NCI-H187 treated with DMSO at 0.1 percent for 48 hours (cell line): Measurements from ENCODE around the gene ACTC1.

Experiments used
- DNase-seq: peaks from one replicate; lab custom pipeline; 2025; lab: John Stamatoyannopoulos, UW

The ACTC1 gene

GRCh38 chr15:34799149-34800101, 4.1 kb upstream of the ACTC1 start:
- DNase-seq: no peak

GRCh38 chr15:34796847-34797435, 1.6 kb upstream of the ACTC1 start:
- no peak for DNase-seq

GRCh38 chr15:34794590-34795206, 651 bp downstream of the ACTC1 start:
- DNase-seq: no peak

- no peak for DNase-seq
Measured at GRCh38 chr15:34793901-34794300, 1.4 kb downstream of the ACTC1 start.

- no peak for DNase-seq
Measured at GRCh38 chr15:34793071-34793470, 2.3 kb downstream of the ACTC1 start.

GRCh38 chr15:34791701-34792100, 3.6 kb downstream of the ACTC1 start:
- no peak for DNase-seq

GRCh38 chr15:34790121-34790520, 5.2 kb downstream of the ACTC1 start:
- no peak for DNase-seq

GRCh38 chr15:34789326-34789725, 6.0 kb downstream of the ACTC1 start:
- DNase-seq: no peak

- no peak for DNase-seq
Measured at GRCh38 chr15:34786206-34786605, 9.1 kb downstream of the ACTC1 start.

GRCh38 chr15:34783991-34784390, 11.4 kb downstream of the ACTC1 start:
- DNase-seq: no peak

- no peak for DNase-seq
Measured at GRCh38 chr15:34783431-34783830, 11.9 kb downstream of the ACTC1 start.

GRCh38 chr15:34782901-34783300, 12.4 kb downstream of the ACTC1 start:
- DNase-seq: no peak

- DNase-seq: no peak
Measured at GRCh38 chr15:34780725-34781124, 14.6 kb downstream of the ACTC1 start.

GRCh38 chr15:34776606-34777105, 18.7 kb downstream of the ACTC1 start:
- no peak for DNase-seq

GRCh38 chr15:34773917-34774316, 21.4 kb downstream of the ACTC1 start:
- no peak for DNase-seq

- no peak for DNase-seq
Measured at GRCh38 chr15:34773013-34773412, 22.3 kb downstream of the ACTC1 start.

- no peak for DNase-seq
Measured at GRCh38 chr15:34772312-34772711, 23.0 kb downstream of the ACTC1 start.

GRCh38 chr15:34769711-34770110, 25.6 kb downstream of the ACTC1 start:
- DNase-seq: no peak

GRCh38 chr15:34768530-34768929, 26.8 kb downstream of the ACTC1 start:
- no peak for DNase-seq

GRCh38 chr15:34765741-34766140, 29.6 kb downstream of the ACTC1 start:
- DNase-seq: no peak

- no peak for DNase-seq
Measured at GRCh38 chr15:34760909-34761308, 34.4 kb downstream of the ACTC1 start.

- DNase-seq: no peak
Measured at GRCh38 chr15:34759992-34760391, 35.4 kb downstream of the ACTC1 start.

GRCh38 chr15:34759347-34759746, 36.0 kb downstream of the ACTC1 start:
- DNase-seq: no peak
